HepG2 (cell line): ENCODE results near the gene MIA. TPM values are rescaled to one million over a fixed set of nuclear protein-coding genes. Genes with fewer than 3 reads are reported as not detected.

Experiments used
- ATAC-seq: fragments of 200-7000 bp; cut with Tn5 transposase; 3 replicates; pipeline ENCODE4 v1.9.1; 2020; ENCODE audit warnings: mild to moderate bottlenecking, moderate library complexity
- BruUV-seq: library from RNA; stranded (reverse); fragments of 400-500 nt; replicated peaks from 2 replicates; lab custom pipeline; 2021; lab: Mats Ljungman, UMichigan
- CTCF ChIA-PET: fragments of 300-600 bp; formaldehyde crosslinking; extraction: SDS; loops from one replicate; lab custom pipeline; 2021; ENCODE audit warnings: low total read pairs, inconsistent platforms, low intra/inter-chr PET ratio; lab: Yijun Ruan, JAX
- POLR2A ChIA-PET: fragments of 350-600 bp; sonication (Branson Sonifier 250); formaldehyde crosslinking; loops from one replicate; lab custom pipeline; 2020; ENCODE audit warnings: antibody characterized with exemption, inconsistent platforms; lab: Yijun Ruan, JAX
- DNase-seq: peaks from one replicate; pipeline ENCODE4 v3.0.0-alpha.2; 2015; ENCODE audit warnings: low spot score
- FAIRE-seq: peaks from 3 replicates; lab custom pipeline; 2011; peaks lifted over from hg19 to GRCh38; lab: Jason Lieb, UNC
- H2AFZ ChIP-seq: one replicate; pipeline ENCODE4 v1.6.1; 2011; ENCODE audit warnings: low read length, inconsistent platforms
- H3K27ac ChIP-seq: fragments of 300-600 bp; 3 replicates; pipeline ENCODE4 v1.8.0; 2011; ENCODE audit warnings: mixed run types, mild to moderate bottlenecking, mixed read lengths, low read length, inconsistent platforms; ENCODE audit not compliant: insufficient read depth; ENCODE audit errors: extremely low read length
- H3K27me3 ChIP-seq, 2 experiments: fragments of 200-600 bp in 1 of 2; 2 replicates in 1 of 2; 3 replicates in 1 of 2; pipeline versions ENCODE4 v1.6.0 to v1.8.0; 2011; ENCODE audit warnings: low read length in 2 of 2, mild to moderate bottlenecking in 2 of 2, moderate library complexity in 2 of 2, inconsistent platforms in 1 of 2; ENCODE audit not compliant: insufficient read depth in 2 of 2, control insufficient read depth in 1 of 2
- H3K36me3 ChIP-seq, 2 experiments: fragments of 200-600 bp in 1 of 2; replicated peaks in 1 of 2; 2 replicates in 1 of 2; 3 replicates in 1 of 2; pipeline versions ENCODE4 v1.5.1 to v1.8.0; 2011; ENCODE audit warnings: low read length in 2 of 2, inconsistent platforms in 1 of 2; ENCODE audit not compliant: insufficient read depth in 2 of 2, control insufficient read depth in 1 of 2
- H3K4me1 ChIP-seq: 2 replicates; pipeline ENCODE4 v1.5.1; 2012; ENCODE audit warnings: low read length, inconsistent platforms; ENCODE audit not compliant: insufficient read depth
- H3K4me2 ChIP-seq: 2 replicates; pipeline ENCODE4 v1.6.0; 2011; ENCODE audit warnings: low read depth, low read length, inconsistent platforms
- H3K4me3 ChIP-seq, 3 experiments: fragments of 200-600 bp in 1 of 3; sonication (generic), shearing (Covaris generic) in 1 of 3; replicated peaks in 1 of 3; 2 replicates each; pipeline ENCODE4 v1.5.1; 2011 to 2016; ENCODE audit warnings: low read length in 3 of 3, inconsistent platforms in 2 of 3, low read depth in 2 of 3, mild to moderate bottlenecking in 2 of 3, control low read depth in 1 of 3, mixed read lengths in 1 of 3; ENCODE audit not compliant: insufficient read depth in 1 of 3
- H3K79me2 ChIP-seq: one replicate; pipeline ENCODE4 v1.6.1; 2011; ENCODE audit warnings: low read length, inconsistent platforms; ENCODE audit not compliant: insufficient read depth
- H3K9ac ChIP-seq: 2 replicates; pipeline ENCODE4 v1.6.0; 2011; ENCODE audit warnings: mild to moderate bottlenecking, low read depth, low read length, inconsistent platforms; ENCODE audit not compliant: insufficient read depth
- H3K9me3 ChIP-seq: 2 replicates; pipeline ENCODE4 v1.5.1; 2012; ENCODE audit warnings: mild to moderate bottlenecking, low read length
- H4K20me1 ChIP-seq: 2 replicates; pipeline ENCODE4 v1.6.0; 2011; ENCODE audit warnings: inconsistent platforms, mild to moderate bottlenecking, low read length, moderate library complexity; ENCODE audit not compliant: insufficient read depth
- ATF1 ChIP-seq: IDR thresholded peaks from 2 replicates; pipeline ENCODE4 v1.6.1; 2016; ENCODE audit warnings: mild to moderate bottlenecking, control low read depth
- EZH2 ChIP-seq: conservative IDR thresholded peaks from 2 replicates; pipeline ENCODE4 v1.6.1; 2012; ENCODE audit warnings: mild to moderate bottlenecking, low read depth, low read length, moderate library complexity
- FOXP4 ChIP-seq: sonication (generic); formaldehyde crosslinking; IDR thresholded peaks from 2 replicates; pipeline ENCODE4 v1.4.0; 2020; ENCODE audit warnings: missing genetic modification reagents
- HOXD1 ChIP-seq: sonication (generic); formaldehyde crosslinking; IDR thresholded peaks from 2 replicates; pipeline ENCODE4 v1.5.0; 2020; ENCODE audit warnings: missing genetic modification reagents
- MEIS2 ChIP-seq: sonication (generic); formaldehyde crosslinking; IDR thresholded peaks from 2 replicates; pipeline ENCODE4 v1.9.0; 2021; ENCODE audit warnings: mild to moderate bottlenecking, missing genetic modification reagents
- MIXL1 ChIP-seq: IDR thresholded peaks from 2 replicates; pipeline ENCODE4 v1.6.1; 2016
- NCOA1 ChIP-seq: sonication (generic); formaldehyde crosslinking; IDR thresholded peaks from 2 replicates; pipeline ENCODE4 v1.9.0; 2021; ENCODE audit warnings: missing genetic modification reagents
- NFKB2 ChIP-seq: sonication (generic); formaldehyde crosslinking; IDR thresholded peaks from 2 replicates; pipeline ENCODE4 v1.4.0; 2020; ENCODE audit warnings: missing genetic modification reagents, borderline replicate concordance
- RARG ChIP-seq: sonication (generic); formaldehyde crosslinking; IDR thresholded peaks from 2 replicates; pipeline ENCODE4 v1.4.0; 2020; ENCODE audit warnings: low read depth, mild to moderate bottlenecking, missing genetic modification reagents
- SRSF9 ChIP-seq: fragments of 200-400 bp; formaldehyde crosslinking; IDR thresholded peaks from 2 replicates; pipeline ENCODE4 v1.6.1; 2018; ENCODE audit warnings: borderline replicate concordance, mild to moderate bottlenecking, low read depth, low read length; ENCODE audit not compliant: insufficient read depth, poor library complexity, severe bottlenecking
- TFE3 ChIP-seq: IDR thresholded peaks from 2 replicates; pipeline ENCODE4 v1.6.1; 2016
- ZBTB46 ChIP-seq: sonication (generic); formaldehyde crosslinking; IDR thresholded peaks from 2 replicates; pipeline ENCODE4 v1.4.0; 2020; ENCODE audit warnings: mild to moderate bottlenecking, missing genetic modification reagents, borderline replicate concordance
- ZBTB49 ChIP-seq: sonication (generic); formaldehyde crosslinking; IDR thresholded peaks from 2 replicates; pipeline ENCODE4 v1.4.0; 2020; ENCODE audit warnings: missing genetic modification reagents, borderline replicate concordance
- ZFP36L1 ChIP-seq: sonication (generic); formaldehyde crosslinking; IDR thresholded peaks from 2 replicates; pipeline ENCODE4 v1.8.0; 2022; ENCODE audit warnings: mild to moderate bottlenecking, missing genetic modification reagents, moderate library complexity
- ZNF746 ChIP-seq: sonication (generic); formaldehyde crosslinking; IDR thresholded peaks from 2 replicates; pipeline ENCODE4 v1.8.0; 2022; ENCODE audit warnings: mild to moderate bottlenecking, missing genetic modification reagents
- ZNF790 ChIP-seq: sonication (generic); formaldehyde crosslinking; IDR thresholded peaks from 2 replicates; pipeline ENCODE4 v1.8.0; 2022; ENCODE audit warnings: missing genetic modification reagents, mild to moderate bottlenecking, borderline replicate concordance
- WGBS: methylation state at CpG from one replicate; pipeline ENCODE4 v1.1.6; 2017; ENCODE audit warnings: low lambda C conversion rate; 5-methylcytosine and 5-hydroxymethylcytosine counted together
- in situ Hi-C: cut with HindIII; loops from 2 replicates; pipeline ENCODE4 v1.10.0; 2017; ENCODE audit warnings: low pct_unique_long_range_greater_than_20kb; ENCODE audit not compliant: extremely low pct_ligation_motif_present
- intact Hi-C: fragments of 100-400 bp; cut with micrococcal nuclease; formaldehyde crosslinking; loops from one replicate; pipeline ENCODE4 v1.10.0; 2022; ENCODE audit not compliant: unreplicated experiment
- polyA plus RNA-seq, 8 experiments: library from polyadenylated mRNA; depleted of rRNA in 3 of 8; stranded (reverse) in 7 of 8; unstranded in 1 of 8; fragments of >200 nt; fragmentation: Illumina TruSeq in 4 of 8; extraction: Trizol in 4 of 8; gene quantifications; 2 replicates each; pipeline versions ENCODE4 v1.2.1 to v1.2.3, GENCODE V29; 2011 to 2016; ENCODE audit warnings: low read depth in 4 of 8, missing spikeins in 1 of 8, mixed read lengths in 1 of 8; ENCODE audit not compliant: insufficient read depth in 1 of 8
- total RNA-seq, 5 experiments: library from RNA; depleted of rRNA; stranded (reverse); fragments of >200 nt; fragmentation: Illumina TruSeq; extraction: Trizol; gene quantifications; 2 replicates each; pipeline ENCODE4 v1.2.3, GENCODE V29; 2016; ENCODE audit warnings: low read depth in 1 of 5

Gene MIA
- total and polyA plus RNA-seq, 2 of the 13 experiments (the other 11 are each of a cell fraction or from before 2014, with no cell fraction given) = 0.61 TPM; not detected in 1

GRCh38 chr19:40777645-40777936, 2.3 kb downstream of the MIA start:
- Histone ChIP-seq H3K27ac (peak overlapping the region; percentile 97), H2AFZ (peak overlapping the region; percentile 16), H3K4me3 (peak overlapping the region; percentile 54 to 81 (median 62); a peak in 5 of 6 replicates), H4K20me1 (no peaks in the 10 kb centered on the region), H3K36me3 (no peaks in the 10 kb centered on the region), H3K9me3 (no peaks in the 10 kb centered on the region), H3K4me2 (peak overlapping the region; percentile 95), H3K79me2 (no peaks in the 10 kb centered on the region), H3K9ac (peak overlapping the region; percentile 90), H3K4me1 (peaks cover 31% of the 10 kb centered on the region), H3K27me3 (no peaks in the 10 kb centered on the region; a peak in 1 of 5 replicates)
- DNase-seq = no peak
- intact Hi-C loops (no loop called here), in situ Hi-C loops (no loop called here)
- WGBS = 0% methylated on average over 8 of the region's 10 CpGs
- BruUV-seq = TSS peak; percentile 98
- no peak for FAIRE-seq
- ChIA-PET CTCF (no interaction called here), POLR2A (interaction anchor here (0.6 to 4.1 kb wide), 24 partner anchors 7 to 780 kb away, joined by 3 to 90 read pairs (median 6); partner anchors contain the start of genes ACTMAP, COQ8B, EGLN2 and ITPKC)
- no peak for ATAC-seq
- TF ChIP-seq RARG (no peak), MEIS2 (CRISPR knock-in tag) (0 out of 2 replicates have a peak, but pooled peaks have one; percentile 30), SRSF9 (no peak), HOXD1 (CRISPR knock-in tag) (no peak), ZNF746 (CRISPR knock-in tag) (no peak), EZH2 (no peak), ZBTB46 (CRISPR knock-in tag) (no peak), NCOA1 (CRISPR knock-in tag) (no peak), FOXP4 (CRISPR knock-in tag) (no peak), TFE3 (0 out of 2 replicates have a peak, but pooled peaks have one; percentile 32), MIXL1 (CRISPR knock-in tag) (0 out of 2 replicates have a peak, but pooled peaks have one; percentile 5), ZFP36L1 (CRISPR knock-in tag) (0 out of 2 replicates have a peak, but pooled peaks have one; percentile 29), ATF1 (CRISPR knock-in tag) (peak; percentile 77; the same call in 1 of the 2 replicates), NFKB2 (CRISPR knock-in tag) (no peak), ZNF790 (CRISPR knock-in tag) (0 out of 2 replicates have a peak, but pooled peaks have one; percentile 24), ZBTB49 (CRISPR knock-in tag) (no peak)
